Upper lobe of left lung (tissue), 6 donors: ENCODE data around the gene CHRNA4. TPM values are rescaled to one million over a fixed set of nuclear protein-coding genes. Genes with fewer than 3 reads are reported as not detected.

Source experiments
- ATAC-seq, 2 donors: fragments of 200-7000 bp; cut with Tn5 transposase; one replicate each; pipeline ENCODE4 v1.9.1; 2022; ENCODE audit warnings: mild to moderate bottlenecking in 2 of 2, moderate library complexity in 2 of 2; ENCODE audit not compliant: low FRiP score in 2 of 2
- DNase-seq, 2 donors: peaks; one replicate each; pipeline ENCODE4 v3.0.0-alpha.2; 2019 to 2020
- H3K27ac ChIP-seq, 4 donors: fragments of 200-600 bp; sonication (generic); one replicate each; pipeline ENCODE4 v1.5.1; 2016 to 2019
- H3K27me3 ChIP-seq, 4 donors: fragments of 200-600 bp; sonication (generic); one replicate each; pipeline ENCODE4 v1.5.1; 2017 to 2019
- H3K36me3 ChIP-seq, 4 donors: fragments of 200-600 bp; sonication (generic); one replicate each; pipeline ENCODE4 v1.5.1; 2016 to 2019
- H3K4me1 ChIP-seq, 4 donors: fragments of 200-600 bp; sonication (generic); one replicate each; pipeline ENCODE4 v1.5.1; 2018 to 2019
- H3K4me3 ChIP-seq, 4 donors: fragments of 200-600 bp; sonication (generic); one replicate each; pipeline ENCODE4 v1.5.1; 2017 to 2019; ENCODE audit warnings: mild to moderate bottlenecking in 2 of 4, moderate library complexity in 1 of 4
- H3K9me3 ChIP-seq, 4 donors: fragments of 200-600 bp; sonication (generic); one replicate each; pipeline ENCODE4 v1.5.1; 2018 to 2019
- EP300 ChIP-seq, 4 donors: sonication (generic); formaldehyde crosslinking; IDR thresholded peaks; one replicate each; pipeline ENCODE4 v1.5.1; 2017; ENCODE audit warnings: antibody characterized with exemption in 4 of 4, control low read depth in 2 of 4
- POLR2A ChIP-seq, 4 donors: fragments of 450-650 bp; IDR thresholded peaks; one replicate each; pipeline ENCODE4 v1.5.1; 2016 to 2017; ENCODE audit warnings: antibody characterized with exemption in 4 of 4, mild to moderate bottlenecking in 2 of 4
- POLR2AphosphoS5 ChIP-seq, 2 donors: sonication (generic); formaldehyde crosslinking; IDR thresholded peaks; one replicate each; pipeline ENCODE4 v1.5.1; 2017; ENCODE audit warnings: antibody characterized with exemption in 2 of 2
- WGBS, 2 donors: methylation state at CpG; one replicate each; pipeline ENCODE4 v1.1.5; 2017 to 2018; 5-methylcytosine and 5-hydroxymethylcytosine counted together
- total RNA-seq, 6 donors: library from RNA; depleted of rRNA in 4 of 6; stranded (reverse); fragments of >200 nt in 4 of 6; gene quantifications; one replicate each; pipeline versions ENCODE4 v1.1.0 to v1.2.1, GENCODE V29; 2016 to 2021
- TF ChIP-seq, protein P1 (sequence below), 6 experiments: fragments of 450-650 bp in 4 of 6; fragments of 200-600 bp in 2 of 6; sonication (generic) in 2 of 6; IDR thresholded peaks; one replicate each; pipeline ENCODE4 v1.5.1; 2016 to 2019; ENCODE audit warnings: antibody characterized with exemption in 6 of 6
- donor health status: DM: no; HTN: no; CAD: no; lungs with moderate emphysema.
- donor health status: DM: no; HTN: yes; CAD: no; lungs with severe emphysema.

CHRNA4 gene
- total RNA-seq, 6 donors from 2014 or later = 0.10 TPM; not detected in 5

DNA sequence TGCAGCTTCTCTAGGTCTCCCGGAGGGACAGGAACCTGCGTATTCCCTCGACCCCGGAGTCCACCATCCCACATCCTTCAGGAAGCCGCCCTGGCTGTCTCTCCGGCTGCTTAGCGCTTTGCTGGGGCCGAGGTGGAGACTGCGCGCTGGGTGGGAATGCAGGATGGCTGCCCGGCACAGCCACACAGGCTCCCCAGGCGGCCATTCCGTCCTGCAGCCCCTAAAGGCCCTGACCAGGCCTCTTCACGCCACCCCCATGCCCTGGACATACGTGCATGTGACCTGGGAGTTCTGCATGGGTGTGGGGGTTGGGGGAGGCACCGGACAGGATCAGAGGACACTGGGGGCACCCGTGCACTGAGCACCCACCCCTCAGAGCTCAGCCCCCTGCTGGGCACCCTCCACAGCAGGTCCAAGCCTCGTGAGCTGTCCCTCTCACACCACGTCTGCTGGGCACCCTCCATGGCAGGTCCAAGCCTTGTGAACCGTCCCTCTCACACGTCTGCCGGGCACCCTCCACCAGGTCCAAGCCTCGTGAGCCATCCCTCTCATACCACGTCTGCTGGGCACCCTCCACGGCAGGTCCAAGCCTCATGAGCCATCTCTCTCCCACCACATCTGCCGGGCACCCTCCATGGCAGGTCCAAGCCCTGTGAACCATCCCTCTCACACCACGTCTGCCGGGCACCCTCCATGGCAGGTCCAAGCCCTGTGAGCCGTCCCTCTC is 40.4 kb upstream of the CHRNA4 start:
- TF ChIP-seq POLR2AphosphoS5 (IDR thresholded peaks at IDR 0.05) = no peak
- TF ChIP-seq, protein P1, sequence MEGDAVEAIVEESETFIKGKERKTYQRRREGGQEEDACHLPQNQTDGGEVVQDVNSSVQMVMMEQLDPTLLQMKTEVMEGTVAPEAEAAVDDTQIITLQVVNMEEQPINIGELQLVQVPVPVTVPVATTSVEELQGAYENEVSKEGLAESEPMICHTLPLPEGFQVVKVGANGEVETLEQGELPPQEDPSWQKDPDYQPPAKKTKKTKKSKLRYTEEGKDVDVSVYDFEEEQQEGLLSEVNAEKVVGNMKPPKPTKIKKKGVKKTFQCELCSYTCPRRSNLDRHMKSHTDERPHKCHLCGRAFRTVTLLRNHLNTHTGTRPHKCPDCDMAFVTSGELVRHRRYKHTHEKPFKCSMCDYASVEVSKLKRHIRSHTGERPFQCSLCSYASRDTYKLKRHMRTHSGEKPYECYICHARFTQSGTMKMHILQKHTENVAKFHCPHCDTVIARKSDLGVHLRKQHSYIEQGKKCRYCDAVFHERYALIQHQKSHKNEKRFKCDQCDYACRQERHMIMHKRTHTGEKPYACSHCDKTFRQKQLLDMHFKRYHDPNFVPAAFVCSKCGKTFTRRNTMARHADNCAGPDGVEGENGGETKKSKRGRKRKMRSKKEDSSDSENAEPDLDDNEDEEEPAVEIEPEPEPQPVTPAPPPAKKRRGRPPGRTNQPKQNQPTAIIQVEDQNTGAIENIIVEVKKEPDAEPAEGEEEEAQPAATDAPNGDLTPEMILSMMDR (IDR thresholded peaks at IDR 0.05) = no peak
- TF ChIP-seq EP300 (IDR thresholded peaks at IDR 0.05) = no peak
- no peak for TF ChIP-seq POLR2A (IDR thresholded peaks at IDR 0.05)
- ATAC-seq (no peak), DNase-seq (peak in 1 of 2 donors; percentile 52)
- no peak overlapping the region for H3K4me3 ChIP-seq
- H3K9me3 ChIP-seq = no peaks in the 10 kb centered on the region
- no peaks in the 10 kb centered on the region for H3K27me3 ChIP-seq
- no peak overlapping the region for H3K27ac ChIP-seq
- WGBS, 2 donors = 68 to 77% methylated on average over 22 to 29 of the region's 29 CpGs
- no peaks in the 10 kb centered on the region for H3K36me3 ChIP-seq
- no peaks in the 10 kb centered on the region for H3K4me1 ChIP-seq

DNA sequence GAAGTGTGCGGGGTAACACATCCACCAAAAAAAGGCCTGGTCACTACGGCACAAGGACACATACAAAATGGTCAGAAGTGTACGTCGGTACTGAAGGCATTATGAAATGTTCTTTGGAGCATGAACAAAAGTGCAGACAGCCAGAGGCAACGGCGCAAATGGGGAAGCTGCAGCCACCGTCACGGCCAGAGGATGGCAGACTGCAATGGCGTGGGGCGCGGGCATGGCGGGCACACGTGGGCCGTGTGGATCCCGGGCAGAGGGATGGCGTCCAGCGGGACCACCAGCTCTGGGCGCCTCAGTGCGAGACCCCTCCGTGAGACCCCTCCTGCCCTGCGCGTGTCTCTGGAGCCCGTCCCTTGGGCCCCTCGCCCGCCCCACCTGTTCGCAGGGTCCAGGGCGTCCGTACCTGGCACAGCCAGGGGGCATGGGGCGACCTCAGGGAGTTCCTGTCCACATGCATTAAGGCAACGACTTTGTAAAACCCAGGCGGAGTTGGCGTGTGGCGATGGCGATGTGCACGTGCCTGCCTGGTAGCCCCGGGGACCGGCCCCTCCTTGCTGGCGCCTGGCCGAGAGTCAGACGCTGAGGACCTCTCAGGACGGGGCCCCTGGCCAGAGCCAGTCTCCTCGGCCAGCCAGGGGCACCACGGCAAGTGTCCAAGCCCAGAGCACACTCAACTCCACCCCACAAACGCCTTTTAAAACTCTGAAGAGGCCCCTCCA is 39.5 kb upstream of the CHRNA4 start:
- Histone ChIP-seq H3K27ac (no peak overlapping the region), H3K9me3 (no peaks in the 10 kb centered on the region), H3K4me1 (no peaks in the 10 kb centered on the region), H3K27me3 (no peaks in the 10 kb centered on the region), H3K36me3 (no peaks in the 10 kb centered on the region), H3K4me3 (no peak overlapping the region)
- DNase-seq (peak in 1 of 2 donors; percentile 71), ATAC-seq (no peak)
- WGBS, 2 donors = 71 to 82% methylated on average over 32 to 41 of the region's 44 CpGs
- TF ChIP-seq POLR2AphosphoS5 (IDR thresholded peaks at IDR 0.05) = no peak
- no peak for TF ChIP-seq POLR2A (IDR thresholded peaks at IDR 0.05)
- TF ChIP-seq, protein P1 (IDR thresholded peaks at IDR 0.05) = no peak
- TF ChIP-seq EP300 (IDR thresholded peaks at IDR 0.05) = no peak

DNA sequence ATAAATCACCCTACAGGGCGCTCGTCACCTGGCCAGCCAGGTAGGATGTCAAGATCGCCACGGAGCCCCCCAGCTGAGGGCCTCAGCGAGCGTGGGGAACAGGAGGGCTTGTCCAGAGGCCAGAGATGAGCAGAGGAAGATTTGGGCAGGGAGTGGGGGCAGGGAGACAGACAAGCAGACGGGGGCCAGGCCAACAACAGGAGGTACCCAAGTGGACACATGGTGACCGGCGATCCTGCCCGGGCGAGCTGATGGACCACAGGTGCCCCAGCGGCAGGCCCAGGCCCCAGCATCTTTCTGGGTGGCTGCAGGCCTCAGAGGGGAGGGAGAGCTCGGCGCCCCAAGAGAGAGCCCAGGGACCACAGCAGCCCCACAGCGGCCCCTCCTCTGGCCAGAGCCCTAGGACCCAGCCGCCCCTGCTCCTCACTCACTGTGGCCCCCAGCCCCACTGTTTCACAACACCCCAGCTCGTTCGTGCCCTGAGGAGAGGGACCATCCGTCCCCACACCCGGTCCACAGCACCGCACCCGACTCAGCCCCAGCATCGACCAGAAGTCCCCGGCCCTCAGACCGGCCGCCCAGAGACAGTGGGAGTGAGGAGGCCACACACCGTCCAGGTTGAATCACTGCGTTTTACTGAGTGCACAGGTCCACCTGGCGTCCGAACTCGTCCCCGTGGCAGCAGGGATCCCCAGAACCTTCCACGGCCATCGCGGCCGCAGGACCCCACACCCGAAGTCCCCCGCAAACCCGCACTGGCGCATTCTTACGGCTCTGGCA is 38.6 kb upstream of the CHRNA4 start:
- TF ChIP-seq EP300 (IDR thresholded peaks at IDR 0.05) (no peak), POLR2A (IDR thresholded peaks at IDR 0.05) (no peak), POLR2AphosphoS5 (IDR thresholded peaks at IDR 0.05) (no peak)
- TF ChIP-seq, protein P1 (IDR thresholded peaks at IDR 0.05) = no peak
- DNase-seq (peak in 1 of 2 donors; percentile 66), ATAC-seq (no peak)
- Histone ChIP-seq H3K36me3 (no peaks in the 10 kb centered on the region), H3K4me1 (no peaks in the 10 kb centered on the region), H3K9me3 (no peaks in the 10 kb centered on the region), H3K4me3 (no peak overlapping the region), H3K27ac (no peak overlapping the region), H3K27me3 (no peaks in the 10 kb centered on the region)
- 85 to 89% methylated on average over 39 of the region's 41 CpGs for WGBS, 2 donors

DNA sequence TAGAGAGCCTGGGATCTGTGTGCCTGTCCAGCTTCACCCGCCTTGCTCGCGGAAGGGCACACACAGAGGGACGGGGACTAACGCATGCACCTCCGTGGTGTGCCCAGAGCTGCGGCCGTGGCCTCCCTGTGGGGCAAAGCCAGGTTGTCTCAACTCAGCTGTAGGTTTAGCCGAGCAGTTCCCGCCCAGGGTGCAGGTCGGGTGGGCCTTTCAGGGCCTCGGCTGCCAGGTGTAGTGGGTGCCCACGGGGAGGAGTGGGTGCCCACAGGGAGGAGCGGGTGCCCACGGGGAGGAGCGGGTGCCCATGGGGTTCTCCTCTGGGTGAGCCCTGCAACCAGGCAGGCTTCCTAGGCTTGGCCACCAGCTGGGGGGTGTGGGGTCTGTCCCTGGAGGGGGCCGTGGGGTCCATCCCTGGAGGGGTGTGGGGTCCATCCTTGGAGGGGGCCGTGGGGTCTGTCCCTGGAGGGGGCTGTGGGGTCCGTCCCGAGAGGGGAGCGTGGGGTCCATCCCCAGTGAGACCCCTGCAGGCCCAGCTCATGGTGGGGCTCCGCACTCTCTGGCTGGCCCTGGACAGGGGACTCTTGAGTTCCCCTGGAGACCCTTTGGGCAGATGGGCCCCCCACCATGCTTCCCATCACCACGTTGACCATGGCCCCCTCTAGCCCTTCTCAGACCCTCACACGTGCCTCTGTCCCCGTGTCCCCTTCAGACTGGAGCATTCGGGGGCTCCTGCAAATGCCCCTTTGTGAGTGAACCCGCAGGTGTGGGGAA is 37.8 kb upstream of the CHRNA4 start:
- H3K4me1 ChIP-seq = no peaks in the 10 kb centered on the region
- ATAC-seq (no peak), DNase-seq (peak in 1 of 2 donors; percentile 74)
- no peaks in the 10 kb centered on the region for H3K9me3 ChIP-seq
- no peaks in the 10 kb centered on the region for H3K27me3 ChIP-seq
- TF ChIP-seq POLR2AphosphoS5 (IDR thresholded peaks at IDR 0.05) (no peak), EP300 (IDR thresholded peaks at IDR 0.05) (no peak), POLR2A (IDR thresholded peaks at IDR 0.05) (no peak)
- TF ChIP-seq, protein P1 (IDR thresholded peaks at IDR 0.05) = no peak
- 60 to 90% methylated on average over 2 to 21 of the region's 27 CpGs for WGBS, 2 donors
- no peak overlapping the region for H3K4me3 ChIP-seq
- H3K36me3 ChIP-seq = no peaks in the 10 kb centered on the region
- no peak overlapping the region for H3K27ac ChIP-seq
